ENCODE data around the gene LRRC10. TPM values are rescaled to one million over a fixed set of nuclear protein-coding genes. Genes with fewer than 3 reads are reported as not detected.

Gene LRRC10
- total RNA-seq = not detected in 2 replicates

- Mint-ChIP-seq H3K27me3 (ENCODE audit: low read depth) (peaks cover 22% of the 10 kb centered on the region), H3K9me3 (no peaks in the 10 kb centered on the region), H3K4me1 (ENCODE audit: low read depth) (no peaks in the 10 kb centered on the region), H3K36me3 (ENCODE audit: low read depth) (no peaks in the 10 kb centered on the region), H3K27ac (no peak within 1 kb of the TSS), H3K4me3 (ENCODE audit: low read depth) (no peak within 1 kb of the TSS)
- intact Hi-C loops (cut with micrococcal nuclease) = no loop called here
- no peak for DNase-seq (ENCODE audit: low spot score)
These were observed at the start of gene LRRC10 for GRCh38 chr12:69610729-69611128. Gene LRRC10, minus strand, starts transcription at chr12:69610907. Its CDS starts 69 bp downstream, at chr12:69610838.

DNA sequence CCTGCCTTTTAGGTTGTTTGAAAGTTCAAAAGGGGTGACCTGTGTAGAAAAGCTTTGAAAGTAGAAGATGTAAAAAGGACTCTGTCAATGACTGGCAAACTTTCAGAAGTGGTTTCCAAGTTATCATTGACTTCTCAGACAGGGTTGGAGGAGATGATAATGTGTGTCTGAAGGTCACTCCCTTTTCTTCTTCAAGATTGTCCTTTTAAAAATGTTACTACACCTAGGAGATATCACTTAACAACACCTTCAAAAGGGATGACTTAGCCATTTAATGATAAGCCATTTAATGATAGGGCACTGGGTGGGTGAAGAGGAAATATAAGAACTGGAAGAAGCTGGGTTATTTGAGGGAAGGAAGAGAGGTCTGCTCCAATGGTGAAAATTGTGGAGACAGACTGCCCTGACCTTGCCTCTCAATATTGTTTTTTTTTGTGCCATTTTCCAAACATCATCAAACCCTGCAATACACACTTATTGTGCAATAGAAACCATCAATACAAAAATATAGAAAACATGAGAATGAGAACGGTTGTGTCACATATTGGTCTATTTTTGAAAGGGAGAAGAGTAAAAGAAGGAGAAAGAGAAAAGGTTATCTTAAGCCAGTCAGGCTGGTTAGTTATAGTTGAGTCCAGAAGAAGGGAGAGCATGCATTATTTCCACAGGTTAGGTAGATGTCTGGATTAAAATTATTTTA lies 49.6 kb upstream of the LRRC10 start:
- DNase-seq (ENCODE audit: low spot score) = no peak
- Mint-ChIP-seq H3K9me3 (no peaks in the 10 kb centered on the region), H3K27me3 (ENCODE audit: low read depth) (peaks cover 16% of the 10 kb centered on the region), H3K4me3 (ENCODE audit: low read depth) (no peak overlapping the region), H3K27ac (no peak overlapping the region), H3K36me3 (ENCODE audit: low read depth) (no peaks in the 10 kb centered on the region), H3K4me1 (ENCODE audit: low read depth) (no peaks in the 10 kb centered on the region)
- intact Hi-C loops (cut with micrococcal nuclease) = no loop called here

GRCh38 chr12:69658203-69658602 lies 47.5 kb upstream of the LRRC10 start:
- H3K27ac Mint-ChIP-seq = no peak overlapping the region
- no peak overlapping the region for H3K4me3 Mint-ChIP-seq (ENCODE audit: low read depth)
- no peaks in the 10 kb centered on the region for H3K9me3 Mint-ChIP-seq
- peaks cover 11% of the 10 kb centered on the region for H3K27me3 Mint-ChIP-seq (ENCODE audit: low read depth)
- no peaks in the 10 kb centered on the region for H3K36me3 Mint-ChIP-seq (ENCODE audit: low read depth)
- no peak for DNase-seq (ENCODE audit: low spot score)
- H3K4me1 Mint-ChIP-seq (ENCODE audit: low read depth) = no peaks in the 10 kb centered on the region
- intact Hi-C loops (cut with micrococcal nuclease) = no loop called here

DNA sequence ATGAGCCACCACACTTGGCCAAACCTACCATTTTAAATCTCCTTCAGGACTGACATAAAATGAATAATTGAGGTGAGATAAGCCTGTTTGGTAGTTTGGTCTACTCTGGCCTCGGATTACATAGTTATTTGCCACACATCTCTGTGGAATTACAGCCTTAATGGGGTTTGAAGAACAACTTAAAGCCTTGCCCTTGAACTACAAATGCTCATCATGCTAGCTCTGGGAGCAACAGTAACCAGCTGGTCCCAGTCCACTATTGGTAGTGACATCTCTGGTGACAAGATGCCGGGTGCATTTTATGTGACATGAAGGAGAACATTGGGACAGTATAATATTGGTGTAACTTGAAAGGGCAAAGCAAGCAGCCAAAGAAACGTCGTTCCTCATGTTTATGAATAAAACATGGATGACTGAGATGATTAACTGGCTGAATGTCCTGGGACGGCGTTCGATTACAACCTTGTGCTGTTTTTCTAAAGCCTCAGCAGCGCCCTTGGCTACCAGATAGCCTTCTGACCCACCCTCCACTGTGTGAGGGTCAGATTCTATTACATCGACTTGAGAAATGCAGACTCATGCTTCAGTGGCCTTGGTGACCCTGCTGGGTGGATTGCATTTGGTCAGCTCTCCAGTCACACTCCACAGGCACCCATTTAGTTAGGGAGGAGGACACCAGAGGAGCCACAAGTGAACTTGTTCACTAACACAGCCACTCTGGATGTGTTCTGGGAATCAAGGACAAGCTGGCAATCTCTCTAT lies 46.9 kb upstream of the LRRC10 start:
- Mint-ChIP-seq H3K4me1 (ENCODE audit: low read depth) (no peaks in the 10 kb centered on the region), H3K36me3 (ENCODE audit: low read depth) (no peaks in the 10 kb centered on the region), H3K27ac (no peak overlapping the region), H3K9me3 (no peaks in the 10 kb centered on the region), H3K27me3 (ENCODE audit: low read depth) (peaks cover 10% of the 10 kb centered on the region), H3K4me3 (ENCODE audit: low read depth) (no peak overlapping the region)
- DNase-seq (ENCODE audit: low spot score) = no peak
- intact Hi-C loops (cut with micrococcal nuclease) = no loop called here

DNA sequence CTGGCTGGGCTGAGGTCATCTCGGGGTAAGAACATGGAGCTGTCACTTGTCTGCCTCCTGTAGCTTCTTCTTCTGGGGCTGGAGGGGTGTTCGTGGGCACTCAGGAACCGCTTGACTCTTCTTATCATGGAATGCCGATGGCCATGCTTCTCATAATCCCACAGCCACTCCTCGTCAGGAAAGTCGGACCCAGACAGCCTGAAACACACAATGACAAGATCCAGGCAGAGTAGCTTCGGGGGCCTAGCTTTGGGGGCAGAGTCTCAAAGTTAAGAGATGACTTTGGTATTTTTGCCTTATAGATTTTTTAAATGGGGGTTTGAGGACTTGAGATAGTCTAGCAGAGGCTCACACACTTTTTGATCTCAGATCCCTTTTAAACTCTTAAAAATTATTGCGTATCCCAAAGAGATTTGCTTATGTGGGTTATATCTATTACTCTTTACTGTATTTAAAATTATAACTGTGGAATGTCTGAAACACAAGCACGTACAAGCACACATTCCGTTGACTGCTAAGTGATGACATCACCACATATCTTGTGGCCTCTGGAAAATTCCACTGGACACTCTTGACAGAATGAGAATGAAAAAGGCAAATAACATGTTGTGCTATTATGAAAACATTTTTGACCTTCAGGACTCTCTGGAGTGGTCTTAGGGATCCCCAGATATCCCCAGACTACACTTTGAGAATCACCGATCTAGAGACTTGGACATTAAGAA lies 45.1 kb upstream of the LRRC10 start:
- intact Hi-C loops (cut with micrococcal nuclease) = no loop called here
- Mint-ChIP-seq H3K4me3 (ENCODE audit: low read depth) (no peak overlapping the region), H3K36me3 (ENCODE audit: low read depth) (no peaks in the 10 kb centered on the region), H3K4me1 (ENCODE audit: low read depth) (no peaks in the 10 kb centered on the region), H3K27ac (no peak overlapping the region), H3K27me3 (ENCODE audit: low read depth) (peaks cover 9% of the 10 kb centered on the region), H3K9me3 (no peaks in the 10 kb centered on the region)
- no peak for DNase-seq (ENCODE audit: low spot score)

GRCh38 chr12:69653703-69654102 lies 43.0 kb upstream of the LRRC10 start:
- Mint-ChIP-seq H3K36me3 (ENCODE audit: low read depth) (no peaks in the 10 kb centered on the region), H3K4me3 (ENCODE audit: low read depth) (no peak overlapping the region), H3K27ac (no peak overlapping the region), H3K27me3 (ENCODE audit: low read depth) (peaks cover 13% of the 10 kb centered on the region), H3K9me3 (no peaks in the 10 kb centered on the region), H3K4me1 (ENCODE audit: low read depth) (no peaks in the 10 kb centered on the region)
- no peak for DNase-seq (ENCODE audit: low spot score)
- intact Hi-C loops (cut with micrococcal nuclease) = no loop called here

DNA sequence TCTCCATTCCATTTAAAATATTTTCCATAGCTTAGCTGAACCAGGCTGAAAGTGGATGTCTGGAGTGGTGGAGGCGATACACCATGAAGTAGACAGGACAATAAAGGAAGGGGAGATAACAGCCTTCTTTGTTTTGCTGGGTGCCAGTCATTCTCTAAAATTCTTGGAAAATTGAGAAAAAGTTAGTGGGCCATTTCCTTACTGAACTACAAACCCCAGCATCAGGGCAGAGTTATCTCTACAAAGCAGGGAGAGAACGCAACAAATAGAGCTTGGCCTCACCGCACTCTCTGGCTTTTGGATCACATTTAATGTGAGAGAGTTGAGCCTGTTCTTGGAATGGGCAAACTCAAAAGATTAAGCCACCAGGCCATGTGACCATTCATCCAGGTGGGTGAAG lies 41.2 kb upstream of the LRRC10 start:
- DNase-seq (ENCODE audit: low spot score) = no peak
- intact Hi-C loops (cut with micrococcal nuclease) = no loop called here
- no peak overlapping the region for H3K27ac Mint-ChIP-seq

GRCh38 chr12:69649529-69649928 lies 38.8 kb upstream of the LRRC10 start:
- Mint-ChIP-seq H3K9me3 (no peaks in the 10 kb centered on the region), H3K4me1 (ENCODE audit: low read depth) (no peaks in the 10 kb centered on the region), H3K27ac (no peak overlapping the region)

More for the DNA sequence above, 41.2 kb upstream of the LRRC10 start:
- Mint-ChIP-seq H3K27me3 (ENCODE audit: low read depth) (peaks cover 21% of the 10 kb centered on the region), H3K9me3 (no peaks in the 10 kb centered on the region), H3K4me3 (ENCODE audit: low read depth) (no peak overlapping the region), H3K36me3 (ENCODE audit: low read depth) (no peaks in the 10 kb centered on the region), H3K4me1 (ENCODE audit: low read depth) (no peaks in the 10 kb centered on the region)

GRCh38 chr12:69648476-69648875 lies 37.8 kb upstream of the LRRC10 start:
- Mint-ChIP-seq H3K4me3 (ENCODE audit: low read depth) (no peak overlapping the region), H3K27me3 (ENCODE audit: low read depth) (peaks cover 35% of the 10 kb centered on the region), H3K9me3 (no peaks in the 10 kb centered on the region), H3K36me3 (ENCODE audit: low read depth) (no peaks in the 10 kb centered on the region), H3K4me1 (ENCODE audit: low read depth) (no peaks in the 10 kb centered on the region), H3K27ac (no peak overlapping the region)
- intact Hi-C loops (cut with micrococcal nuclease) = no loop called here
- no peak for DNase-seq (ENCODE audit: low spot score)

More at GRCh38 chr12:69649529-69649928, 38.8 kb upstream of the LRRC10 start:
- Mint-ChIP-seq H3K27me3 (ENCODE audit: low read depth) (peaks cover 33% of the 10 kb centered on the region), H3K4me3 (ENCODE audit: low read depth) (no peak overlapping the region), H3K36me3 (ENCODE audit: low read depth) (no peaks in the 10 kb centered on the region)
- DNase-seq (ENCODE audit: low spot score) = no peak
- intact Hi-C loops (cut with micrococcal nuclease) = no loop called here

GRCh38 chr12:69647178-69647577 lies 36.5 kb upstream of the LRRC10 start:
- no peak for DNase-seq (ENCODE audit: low spot score)
- intact Hi-C loops (cut with micrococcal nuclease) = no loop called here
- Mint-ChIP-seq H3K4me1 (ENCODE audit: low read depth) (no peaks in the 10 kb centered on the region), H3K27ac (no peak overlapping the region), H3K4me3 (ENCODE audit: low read depth) (no peak overlapping the region), H3K9me3 (no peaks in the 10 kb centered on the region), H3K27me3 (ENCODE audit: low read depth) (peaks cover 35% of the 10 kb centered on the region), H3K36me3 (ENCODE audit: low read depth) (no peaks in the 10 kb centered on the region)

GRCh38 chr12:69645031-69645430 lies 34.3 kb upstream of the LRRC10 start:
- DNase-seq (ENCODE audit: low spot score) = no peak
- intact Hi-C loops (cut with micrococcal nuclease) = no loop called here
- Mint-ChIP-seq H3K27me3 (ENCODE audit: low read depth) (peaks cover 27% of the 10 kb centered on the region), H3K36me3 (ENCODE audit: low read depth) (no peaks in the 10 kb centered on the region), H3K27ac (no peak overlapping the region), H3K9me3 (no peaks in the 10 kb centered on the region), H3K4me3 (ENCODE audit: low read depth) (no peak overlapping the region), H3K4me1 (ENCODE audit: low read depth) (no peaks in the 10 kb centered on the region)

- no peak overlapping the region for H3K27ac Mint-ChIP-seq
- no peak for DNase-seq (ENCODE audit: low spot score)
- no peaks in the 10 kb centered on the region for H3K9me3 Mint-ChIP-seq
- peaks cover under 1% of the 10 kb centered on the region for H3K4me1 Mint-ChIP-seq (ENCODE audit: low read depth)
- H3K36me3 Mint-ChIP-seq (ENCODE audit: low read depth) = no peaks in the 10 kb centered on the region
- intact Hi-C loops (cut with micrococcal nuclease) = no loop called here
- no peak overlapping the region for H3K4me3 Mint-ChIP-seq (ENCODE audit: low read depth)
- H3K27me3 Mint-ChIP-seq (ENCODE audit: low read depth) = peaks cover 23% of the 10 kb centered on the region
These were observed 33.8 kb upstream of the LRRC10 start for GRCh38 chr12:69644511-69644910.

GRCh38 chr12:69642531-69642930 lies 31.8 kb upstream of the LRRC10 start:
- no peak for DNase-seq (ENCODE audit: low spot score)
- Mint-ChIP-seq H3K27me3 (ENCODE audit: low read depth) (peaks cover 20% of the 10 kb centered on the region), H3K4me1 (ENCODE audit: low read depth) (peaks cover 2% of the 10 kb centered on the region), H3K4me3 (ENCODE audit: low read depth) (no peak overlapping the region), H3K27ac (no peak overlapping the region), H3K36me3 (ENCODE audit: low read depth) (no peaks in the 10 kb centered on the region), H3K9me3 (no peaks in the 10 kb centered on the region)
- intact Hi-C loops (cut with micrococcal nuclease) = no loop called here

All from activated T-helper 2 cell treated with anti-CD3 and anti-CD28 coated beads, Interferon-gamma antibody, Interleukin-2, Interleukin-4, amounts not matched to agents 10 μg/mL and 5 μg/mL and 100 μg/mL, durations not matched to agents 14 hours and 24 hours and 36 hours (primary cell).